HepG2 (cell line): ENCODE results near the gene ATN1. TPM values are rescaled to one million over a fixed set of nuclear protein-coding genes. Genes with fewer than 3 reads are reported as not detected.

Source experiments
- NONO ChIP-seq, 2 experiments: fragments of 450-650 bp in 1 of 2; sonication (generic) in 1 of 2; formaldehyde crosslinking in 1 of 2; IDR thresholded peaks in 1 of 2; conservative IDR thresholded peaks in 1 of 2; 2 replicates each; pipeline versions ENCODE4 v1.6.1 to v1.8.0; 2017 to 2022; ENCODE audit warnings: mild to moderate bottlenecking in 1 of 2, missing genetic modification reagents in 1 of 2, moderate library complexity in 1 of 2
- RXRA ChIP-seq: sonication (generic); formaldehyde crosslinking; IDR thresholded peaks from 2 replicates; pipeline ENCODE4 v1.5.1; 2020; ENCODE audit warnings: missing genetic modification reagents
- SALL1 ChIP-seq: sonication (generic); formaldehyde crosslinking; IDR thresholded peaks from 2 replicates; pipeline ENCODE4 v1.8.0; 2022; ENCODE audit warnings: mild to moderate bottlenecking, missing genetic modification reagents
- SAP130 ChIP-seq: IDR thresholded peaks from 2 replicates; pipeline ENCODE4 v1.6.1; 2016; ENCODE audit warnings: low read depth
- ZFP91 ChIP-seq: sonication (generic); formaldehyde crosslinking; IDR thresholded peaks from 2 replicates; pipeline ENCODE4 v1.9.0; 2022; ENCODE audit warnings: missing genetic modification reagents, mild to moderate bottlenecking, borderline replicate concordance
- ZNF501 ChIP-seq: sonication (generic); formaldehyde crosslinking; IDR thresholded peaks from 2 replicates; pipeline ENCODE4 v1.5.1; 2020; ENCODE audit warnings: mild to moderate bottlenecking, moderate library complexity, missing genetic modification reagents
- ZNF513 ChIP-seq: sonication (generic); formaldehyde crosslinking; conservative IDR thresholded peaks from 2 replicates; pipeline ENCODE4 v1.5.0; 2020; ENCODE audit warnings: missing genetic modification reagents
- ZNF687 ChIP-seq: sonication (generic); formaldehyde crosslinking; IDR thresholded peaks from 2 replicates; pipeline ENCODE4 v1.5.1; 2020; ENCODE audit warnings: mild to moderate bottlenecking, missing genetic modification reagents, moderate library complexity
- polyA plus RNA-seq, 8 experiments: library from polyadenylated mRNA; depleted of rRNA in 3 of 8; stranded (reverse) in 7 of 8; unstranded in 1 of 8; fragments of >200 nt; fragmentation: Illumina TruSeq in 4 of 8; extraction: Trizol in 4 of 8; gene quantifications; 2 replicates each; pipeline versions ENCODE4 v1.2.1 to v1.2.3, GENCODE V29; 2011 to 2016; ENCODE audit warnings: low read depth in 4 of 8, missing spikeins in 1 of 8, mixed read lengths in 1 of 8; ENCODE audit not compliant: insufficient read depth in 1 of 8
- total RNA-seq, 5 experiments: library from RNA; depleted of rRNA; stranded (reverse); fragments of >200 nt; fragmentation: Illumina TruSeq; extraction: Trizol; gene quantifications; 2 replicates each; pipeline ENCODE4 v1.2.3, GENCODE V29; 2016; ENCODE audit warnings: low read depth in 1 of 5
- TF ChIP-seq, protein P1 (sequence below), 2 experiments: sonication (generic) in 1 of 2; formaldehyde crosslinking in 1 of 2; IDR thresholded peaks; 2 replicates each; pipeline versions ENCODE4 v1.4.0 to v1.6.1; 2018 to 2020; ENCODE audit warnings: missing genetic modification reagents in 2 of 2, borderline replicate concordance in 1 of 2, low read depth in 1 of 2, mild to moderate bottlenecking in 1 of 2, missing biosample characterization in 1 of 2
- TF ChIP-seq, protein P2 (sequence below): sonication (generic); formaldehyde crosslinking; IDR thresholded peaks from 2 replicates; pipeline ENCODE4 v1.5.1; 2020; ENCODE audit warnings: missing genetic modification reagents, mild to moderate bottlenecking, borderline replicate concordance
- TF ChIP-seq, protein P3 (sequence below): sonication (generic); formaldehyde crosslinking; IDR thresholded peaks from 2 replicates; pipeline ENCODE4 v1.4.0; 2020; ENCODE audit warnings: missing genetic modification reagents

The ATN1 gene
- total and polyA plus RNA-seq, 2 of the 13 experiments (the other 11 are each of a cell fraction or from before 2014, with no cell fraction given) = 2.1 to 8.6 TPM

DNA sequence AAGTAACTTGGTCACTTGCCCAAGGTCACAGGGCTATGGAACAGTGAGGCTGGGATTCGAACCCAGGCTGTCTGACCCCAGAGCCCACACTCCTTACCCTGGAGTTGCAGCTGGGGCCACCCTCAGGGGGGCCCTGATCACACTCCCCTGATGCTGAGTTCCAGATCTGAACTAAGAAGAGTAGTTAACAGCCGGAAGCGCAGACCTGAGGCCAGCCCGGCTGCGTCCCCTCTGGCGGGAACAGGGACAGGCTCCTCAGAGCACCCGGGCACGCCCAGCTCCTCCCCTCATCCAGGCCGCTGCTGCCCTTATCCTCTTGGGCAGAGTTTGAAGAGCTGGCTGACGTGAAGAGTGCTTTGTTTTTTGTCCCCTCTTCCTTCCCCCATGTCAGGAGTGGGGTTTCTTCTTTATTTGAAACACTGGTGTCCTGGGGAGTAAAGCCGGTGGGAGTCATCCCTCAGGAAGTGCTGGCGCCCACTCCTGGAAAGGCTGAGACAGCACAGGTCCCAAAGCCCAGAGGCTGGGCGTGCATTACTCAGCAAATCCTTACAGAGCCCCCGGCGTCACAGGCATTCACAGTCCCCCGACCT lies 34.0 kb downstream of the ATN1 start (continued):
- TF ChIP-seq, protein P1, sequence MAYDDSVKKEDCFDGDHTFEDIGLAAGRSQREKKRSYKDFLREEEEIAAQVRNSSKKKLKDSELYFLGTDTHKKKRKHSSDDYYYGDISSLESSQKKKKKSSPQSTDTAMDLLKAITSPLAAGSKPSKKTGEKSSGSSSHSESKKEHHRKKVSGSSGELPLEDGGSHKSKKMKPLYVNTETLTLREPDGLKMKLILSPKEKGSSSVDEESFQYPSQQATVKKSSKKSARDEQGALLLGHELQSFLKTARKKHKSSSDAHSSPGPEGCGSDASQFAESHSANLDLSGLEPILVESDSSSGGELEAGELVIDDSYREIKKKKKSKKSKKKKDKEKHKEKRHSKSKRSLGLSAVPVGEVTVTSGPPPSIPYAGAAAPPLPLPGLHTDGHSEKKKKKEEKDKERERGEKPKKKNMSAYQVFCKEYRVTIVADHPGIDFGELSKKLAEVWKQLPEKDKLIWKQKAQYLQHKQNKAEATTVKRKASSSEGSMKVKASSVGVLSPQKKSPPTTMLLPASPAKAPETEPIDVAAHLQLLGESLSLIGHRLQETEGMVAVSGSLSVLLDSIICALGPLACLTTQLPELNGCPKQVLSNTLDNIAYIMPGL (CRISPR knock-in tag; IDR thresholded peaks at IDR 0.05; ENCODE audit: borderline replicate concordance in 1 of 2, low read depth in 1 of 2) = peak in 1 of 2 experiments; percentile 82
- TF ChIP-seq, protein P2, sequence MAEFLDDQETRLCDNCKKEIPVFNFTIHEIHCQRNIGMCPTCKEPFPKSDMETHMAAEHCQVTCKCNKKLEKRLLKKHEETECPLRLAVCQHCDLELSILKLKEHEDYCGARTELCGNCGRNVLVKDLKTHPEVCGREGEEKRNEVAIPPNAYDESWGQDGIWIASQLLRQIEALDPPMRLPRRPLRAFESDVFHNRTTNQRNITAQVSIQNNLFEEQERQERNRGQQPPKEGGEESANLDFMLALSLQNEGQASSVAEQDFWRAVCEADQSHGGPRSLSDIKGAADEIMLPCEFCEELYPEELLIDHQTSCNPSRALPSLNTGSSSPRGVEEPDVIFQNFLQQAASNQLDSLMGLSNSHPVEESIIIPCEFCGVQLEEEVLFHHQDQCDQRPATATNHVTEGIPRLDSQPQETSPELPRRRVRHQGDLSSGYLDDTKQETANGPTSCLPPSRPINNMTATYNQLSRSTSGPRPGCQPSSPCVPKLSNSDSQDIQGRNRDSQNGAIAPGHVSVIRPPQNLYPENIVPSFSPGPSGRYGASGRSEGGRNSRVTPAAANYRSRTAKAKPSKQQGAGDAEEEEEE = no peak
- TF ChIP-seq, protein P3, sequence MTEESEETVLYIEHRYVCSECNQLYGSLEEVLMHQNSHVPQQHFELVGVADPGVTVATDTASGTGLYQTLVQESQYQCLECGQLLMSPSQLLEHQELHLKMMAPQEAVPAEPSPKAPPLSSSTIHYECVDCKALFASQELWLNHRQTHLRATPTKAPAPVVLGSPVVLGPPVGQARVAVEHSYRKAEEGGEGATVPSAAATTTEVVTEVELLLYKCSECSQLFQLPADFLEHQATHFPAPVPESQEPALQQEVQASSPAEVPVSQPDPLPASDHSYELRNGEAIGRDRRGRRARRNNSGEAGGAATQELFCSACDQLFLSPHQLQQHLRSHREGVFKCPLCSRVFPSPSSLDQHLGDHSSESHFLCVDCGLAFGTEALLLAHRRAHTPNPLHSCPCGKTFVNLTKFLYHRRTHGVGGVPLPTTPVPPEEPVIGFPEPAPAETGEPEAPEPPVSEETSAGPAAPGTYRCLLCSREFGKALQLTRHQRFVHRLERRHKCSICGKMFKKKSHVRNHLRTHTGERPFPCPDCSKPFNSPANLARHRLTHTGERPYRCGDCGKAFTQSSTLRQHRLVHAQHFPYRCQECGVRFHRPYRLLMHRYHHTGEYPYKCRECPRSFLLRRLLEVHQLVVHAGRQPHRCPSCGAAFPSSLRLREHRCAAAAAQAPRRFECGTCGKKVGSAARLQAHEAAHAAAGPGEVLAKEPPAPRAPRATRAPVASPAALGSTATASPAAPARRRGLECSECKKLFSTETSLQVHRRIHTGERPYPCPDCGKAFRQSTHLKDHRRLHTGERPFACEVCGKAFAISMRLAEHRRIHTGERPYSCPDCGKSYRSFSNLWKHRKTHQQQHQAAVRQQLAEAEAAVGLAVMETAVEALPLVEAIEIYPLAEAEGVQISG (CRISPR knock-in tag) = peak; percentile 63
- TF ChIP-seq NONO (IDR thresholded peaks at IDR 0.05) (no peak), NONO (CRISPR knock-in tag; conservative IDR thresholded peaks at IDR 0.05) (no peak), ZFP91 (CRISPR knock-in tag) (peak; percentile 29; the same call in 1 of the 2 replicates), ZNF501 (peak; percentile 44; the same call in 1 of the 2 replicates), ZNF513 (CRISPR knock-in tag) (no peak), RXRA (CRISPR knock-in tag) (peak; percentile 32; the same call in 1 of the 2 replicates), ZNF687 (CRISPR knock-in tag) (peak; percentile 68), SAP130 (CRISPR knock-in tag) (peak; percentile 75), SALL1 (CRISPR knock-in tag) (peak; percentile 12; the same call in 1 of the 2 replicates)
